Activated T-cell treated with anti-CD3 and anti-CD28 coated beads for 24 hours (primary cell): ENCODE data around the gene APOB.

Experiments used
- DNase-seq: peaks from one replicate; pipeline ENCODE4 v3.0.0-alpha.2; 2020; ENCODE audit warnings: low read depth

APOB gene

DNA sequence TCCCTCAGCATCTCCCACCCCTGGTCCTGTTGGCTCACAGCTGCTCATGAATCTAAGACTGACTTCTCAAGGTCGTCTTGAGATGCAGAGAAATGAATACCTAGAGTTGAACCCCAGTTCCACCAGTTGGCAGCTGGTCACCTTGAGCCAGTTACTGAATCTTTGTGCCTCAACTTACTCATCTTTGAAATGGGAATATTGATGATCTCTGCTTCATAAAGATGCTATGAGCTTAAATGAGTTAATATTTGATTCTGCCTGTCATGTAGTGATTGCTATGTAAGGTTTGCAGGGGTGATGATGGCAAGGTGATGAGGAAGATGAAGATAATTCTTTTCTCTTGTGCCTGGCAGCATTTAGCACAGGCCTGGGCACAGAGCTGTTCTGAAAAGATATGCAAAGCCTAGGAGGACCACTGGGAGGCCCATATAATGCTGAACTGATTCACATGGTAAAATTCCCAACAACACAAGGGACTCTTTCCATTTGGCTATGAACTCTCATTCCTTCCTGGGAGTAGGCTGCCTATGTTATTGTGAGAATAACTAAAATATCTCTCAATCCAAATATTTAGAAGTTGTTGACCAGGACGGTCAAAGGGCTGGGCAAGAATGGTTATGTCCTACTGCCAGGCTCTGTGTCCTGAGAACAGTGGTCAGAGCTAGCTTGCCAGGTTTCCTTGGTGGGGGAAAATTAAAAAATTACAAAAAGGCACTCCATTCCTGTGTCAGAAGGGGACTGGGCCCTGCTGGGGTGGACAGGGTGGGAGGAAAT lies 70.9 kb downstream of the APOB start:
- DNase-seq, result no peak

DNA sequence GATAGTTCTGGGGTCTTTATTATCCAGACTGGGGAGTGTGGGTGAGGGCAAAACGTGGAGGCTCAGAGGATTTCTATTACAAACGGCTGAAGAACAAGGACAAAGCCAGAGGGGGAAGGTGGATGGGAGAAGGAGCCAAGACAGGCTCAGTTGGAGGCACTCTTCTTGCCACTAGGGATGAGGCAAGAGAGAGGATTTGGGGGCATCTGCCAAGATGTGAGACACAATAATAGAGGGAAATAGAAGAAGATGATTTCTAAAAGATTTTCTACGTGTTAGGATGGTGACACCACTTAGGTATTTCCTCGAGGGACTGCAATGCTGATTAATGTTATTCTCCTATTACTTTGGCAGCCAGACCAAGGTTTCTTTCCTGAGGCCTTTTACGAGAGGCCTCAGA lies 71.8 kb downstream of the APOB start:
- DNase-seq, result no peak

DNA sequence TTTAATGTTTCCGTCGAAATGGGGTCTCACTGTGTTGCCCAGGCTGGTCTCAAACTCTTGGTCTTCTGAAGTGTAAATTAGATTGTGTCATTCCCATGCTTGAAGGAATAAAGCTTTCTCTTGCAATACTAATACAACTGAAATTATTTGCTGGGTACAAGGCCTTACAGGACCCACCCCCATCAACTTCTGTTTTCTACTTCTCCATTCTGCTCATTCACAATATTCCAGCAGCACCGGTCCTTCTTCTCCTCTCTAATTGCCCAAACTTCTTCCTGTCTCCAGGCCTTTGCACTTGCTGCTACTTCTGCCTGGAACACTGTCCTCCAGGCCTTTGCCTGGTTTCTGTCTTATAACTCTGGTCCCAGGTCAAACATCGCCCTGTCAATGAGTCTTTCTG lies 73.8 kb downstream of the APOB start:
- no peak for DNase-seq

DNA sequence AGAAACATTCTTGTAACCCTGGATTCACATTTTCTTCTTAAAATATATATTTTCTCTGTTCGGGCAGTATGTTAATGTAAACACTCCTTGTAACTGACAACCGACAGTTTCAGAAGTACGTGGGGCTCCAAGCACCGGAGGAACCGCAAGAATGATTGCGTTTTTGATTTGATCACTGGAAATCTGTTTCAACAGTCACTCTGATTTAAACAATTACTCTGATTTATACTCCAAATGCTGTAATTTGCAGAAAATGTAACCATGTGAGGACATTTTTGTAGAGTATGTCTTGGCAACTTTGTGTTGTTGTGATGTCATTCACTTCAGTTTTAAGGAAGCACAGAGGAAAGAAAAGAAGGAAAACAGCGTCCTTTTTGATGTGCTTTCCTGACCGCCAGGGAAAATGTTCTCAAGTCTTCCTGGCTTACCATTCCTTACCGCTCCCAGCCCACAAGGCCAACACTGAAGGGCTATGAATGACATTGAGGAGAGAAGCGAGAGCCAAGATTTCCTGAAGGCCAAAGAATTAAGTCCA lies 77.7 kb downstream of the APOB start:
- no peak for DNase-seq

DNA sequence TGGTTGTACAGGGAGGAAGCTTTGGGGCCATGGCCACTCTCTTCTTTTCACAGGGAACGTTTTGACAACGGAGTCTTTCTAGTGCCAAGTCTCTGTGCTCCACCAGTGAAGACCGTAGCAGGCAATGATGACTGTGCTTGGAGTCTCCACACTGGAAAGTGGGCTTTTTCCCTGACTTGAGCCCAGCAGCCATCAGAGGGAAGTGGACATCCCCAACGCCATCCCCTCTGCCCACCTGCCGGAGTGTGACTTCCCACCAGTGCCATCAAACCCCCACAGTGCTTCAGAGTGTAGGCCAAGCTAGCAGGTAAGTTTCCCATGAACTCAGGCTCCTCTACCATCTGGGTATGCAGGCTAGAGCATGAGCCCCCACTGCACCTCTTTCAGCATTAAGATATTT lies 78.7 kb downstream of the APOB start:
- DNase-seq, result no peak

DNA sequence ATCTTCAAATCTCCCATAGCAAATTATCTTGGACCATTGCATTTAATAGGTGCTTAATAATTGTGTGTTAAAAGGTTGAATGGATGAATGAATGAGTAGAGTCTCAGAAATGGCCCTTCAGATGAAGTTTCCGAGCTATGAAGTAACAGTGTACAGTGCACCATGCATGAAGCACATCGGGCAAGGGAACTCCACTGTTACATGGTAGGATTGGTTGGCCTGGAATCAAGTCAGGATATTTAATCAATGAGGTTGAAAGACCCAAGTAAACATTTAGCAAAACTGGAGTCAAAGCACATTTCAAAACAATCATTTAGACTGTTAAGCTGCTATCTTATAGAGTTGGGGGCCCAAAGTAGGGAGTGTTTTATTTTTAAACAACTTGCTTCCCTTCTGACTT lies 80.0 kb downstream of the APOB start:
- no peak for DNase-seq

DNA sequence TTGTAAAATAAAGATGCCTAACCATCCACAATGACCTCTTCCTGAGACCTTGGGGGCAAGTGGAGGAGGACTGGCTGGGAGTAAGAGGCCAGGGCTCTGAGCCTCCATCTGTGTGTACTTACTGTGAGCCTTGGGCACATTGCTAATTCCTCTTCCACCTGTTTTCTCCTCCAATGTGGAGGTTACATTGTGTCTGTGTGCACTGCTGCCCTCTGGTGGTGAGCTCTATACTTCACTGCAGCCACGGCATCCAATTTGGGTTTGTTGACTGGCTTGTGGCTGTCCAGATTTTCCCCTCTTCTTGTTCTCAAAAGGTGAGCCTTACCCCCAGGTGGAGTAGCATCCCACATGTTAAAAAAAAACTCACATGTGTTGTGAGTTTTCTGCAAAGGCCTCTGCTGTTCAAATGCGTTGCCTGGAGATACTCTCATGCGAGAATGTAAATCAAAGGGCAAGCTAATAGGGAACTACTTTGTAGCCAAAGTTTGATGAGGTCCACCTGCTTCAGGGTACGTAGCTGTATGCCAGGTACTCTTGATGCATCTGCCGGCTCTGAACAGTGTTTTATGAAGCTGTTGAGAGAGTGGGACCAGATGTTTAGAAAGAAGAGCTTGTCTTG lies 80.8 kb downstream of the APOB start:
- DNase-seq, result peak; percentile 53

DNA sequence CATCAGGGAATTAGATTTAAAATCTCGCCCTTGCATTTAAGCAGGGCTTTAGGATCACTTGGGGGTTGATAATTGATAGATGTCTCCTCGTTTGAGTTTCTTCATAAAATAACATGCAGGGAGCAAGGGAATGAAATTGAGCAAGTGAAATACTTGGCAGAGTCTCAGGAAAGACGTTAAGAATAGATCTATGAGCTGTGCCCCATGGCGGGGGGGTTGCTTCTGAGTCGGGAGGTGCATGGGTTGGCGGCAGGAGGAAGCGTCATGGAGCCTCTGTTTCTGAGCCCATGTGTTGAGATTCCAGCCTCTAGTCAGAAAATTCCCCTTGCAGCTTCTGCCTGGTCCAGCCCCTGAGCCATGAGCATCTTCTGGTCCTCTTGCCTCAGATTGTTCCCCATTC lies 82.0 kb downstream of the APOB start:
- DNase-seq, result no peak

DNA sequence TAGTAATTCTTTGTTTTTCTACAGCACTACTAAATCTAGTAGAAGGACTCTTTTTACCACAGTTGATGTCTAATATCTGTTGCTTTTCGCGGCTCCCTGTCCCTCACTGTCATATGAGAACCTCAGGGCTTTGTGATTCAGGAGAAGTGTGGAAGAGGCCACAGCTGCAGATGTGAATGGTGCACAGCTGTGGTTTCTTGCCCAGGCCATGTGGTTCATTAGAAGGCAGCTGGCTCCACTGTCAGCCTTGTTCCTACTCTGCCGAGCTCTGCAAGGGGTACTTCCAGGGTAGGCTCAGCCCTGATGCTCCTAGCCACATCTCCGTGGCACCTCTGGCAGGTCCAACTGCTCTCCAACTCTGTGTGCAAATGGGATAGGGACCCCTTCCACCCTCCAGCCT lies 83.9 kb downstream of the APOB start:
- no peak for DNase-seq

DNA sequence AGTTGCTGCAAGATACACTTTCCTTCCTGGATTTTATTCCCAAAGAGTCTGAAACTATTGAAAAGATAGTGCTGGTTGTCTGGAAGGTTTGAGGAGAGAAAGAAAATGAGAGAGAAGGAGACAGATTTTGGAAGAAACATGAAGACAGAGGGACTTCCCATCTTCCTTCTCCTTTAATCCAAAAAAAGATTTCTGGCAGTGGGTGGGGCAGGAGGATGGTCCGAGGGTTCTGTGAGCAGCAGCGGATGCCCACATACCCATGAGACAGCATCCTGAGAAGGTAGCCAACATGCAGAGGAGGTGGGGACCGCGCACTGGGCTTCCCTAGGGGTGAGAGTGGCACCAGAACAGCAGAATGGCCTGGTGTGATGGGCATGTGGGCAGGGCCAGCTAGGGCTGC lies 84.6 kb downstream of the APOB start:
- DNase-seq, result no peak

DNA sequence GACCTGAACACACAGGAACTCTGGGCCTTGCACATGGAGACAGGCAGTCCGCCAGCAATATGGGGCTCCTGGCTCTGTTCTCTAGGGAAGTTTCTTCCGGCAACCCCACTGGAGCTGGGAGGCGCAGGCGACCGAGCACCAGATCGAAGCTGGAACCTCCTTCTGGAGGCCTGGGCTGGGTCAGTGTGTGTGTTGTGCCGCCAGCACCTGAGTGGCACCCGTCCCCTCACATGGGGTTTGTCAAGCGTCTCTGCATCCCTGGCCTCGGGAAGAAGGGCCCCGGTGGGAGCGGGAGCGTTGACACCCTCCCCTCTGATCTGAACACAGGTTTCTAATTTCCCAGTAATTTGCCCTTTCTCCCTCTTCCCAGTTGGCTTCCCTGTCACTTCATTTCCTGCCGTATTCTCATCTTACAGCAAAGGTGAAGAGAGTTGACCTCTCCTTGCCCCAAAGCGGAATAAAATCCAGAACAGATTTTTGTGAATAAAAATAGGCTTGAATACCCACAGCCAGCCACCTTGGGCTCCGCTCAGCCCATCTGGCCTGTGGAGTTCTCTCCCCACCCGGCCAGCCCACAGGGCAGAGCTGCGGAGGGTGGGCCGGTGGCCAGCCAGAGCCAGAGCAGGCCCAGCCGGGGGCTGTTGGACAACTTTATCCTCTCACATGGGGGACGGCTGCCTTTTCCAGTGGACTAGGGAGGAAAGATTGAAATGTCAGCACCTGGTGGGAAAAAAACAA lies 85.9 kb downstream of the APOB start:
- no peak for DNase-seq

DNA sequence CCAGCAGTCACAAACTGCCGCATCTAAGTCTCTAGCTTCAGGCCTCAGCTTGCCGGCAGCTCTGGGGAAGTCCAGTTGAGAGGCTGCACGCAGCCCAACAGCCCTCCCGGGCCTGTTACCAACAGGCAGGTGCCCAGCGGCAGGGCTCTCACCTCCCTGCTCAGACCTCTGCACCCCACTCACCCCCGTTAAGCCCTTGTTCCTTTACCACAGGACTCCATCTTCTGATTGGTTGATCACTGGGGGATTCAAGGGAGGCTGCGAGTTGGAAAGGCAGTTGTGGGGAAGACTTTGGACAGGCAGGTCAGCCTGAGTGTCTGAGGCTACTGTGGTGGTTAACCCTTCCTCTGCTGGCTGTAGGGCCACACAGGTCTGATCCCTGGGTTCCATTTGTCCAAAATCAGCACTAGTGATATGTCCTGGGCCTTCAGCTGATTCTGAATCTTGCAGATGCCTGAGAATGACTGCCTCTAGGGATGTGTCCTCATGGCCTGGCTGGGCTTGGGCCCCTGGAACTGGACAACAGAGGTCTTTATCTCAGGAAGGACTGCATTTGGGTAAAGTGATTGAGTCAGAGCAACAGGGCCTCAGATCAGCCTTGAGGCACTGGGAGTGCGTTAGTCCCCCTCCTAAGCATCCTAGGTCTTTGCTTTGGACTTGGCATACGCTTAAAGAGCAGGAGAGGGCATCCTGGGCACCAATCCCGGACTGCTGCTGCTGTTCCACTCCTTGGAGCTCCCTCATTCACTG lies 88.4 kb downstream of the APOB start:
- DNase-seq, result no peak

DNA sequence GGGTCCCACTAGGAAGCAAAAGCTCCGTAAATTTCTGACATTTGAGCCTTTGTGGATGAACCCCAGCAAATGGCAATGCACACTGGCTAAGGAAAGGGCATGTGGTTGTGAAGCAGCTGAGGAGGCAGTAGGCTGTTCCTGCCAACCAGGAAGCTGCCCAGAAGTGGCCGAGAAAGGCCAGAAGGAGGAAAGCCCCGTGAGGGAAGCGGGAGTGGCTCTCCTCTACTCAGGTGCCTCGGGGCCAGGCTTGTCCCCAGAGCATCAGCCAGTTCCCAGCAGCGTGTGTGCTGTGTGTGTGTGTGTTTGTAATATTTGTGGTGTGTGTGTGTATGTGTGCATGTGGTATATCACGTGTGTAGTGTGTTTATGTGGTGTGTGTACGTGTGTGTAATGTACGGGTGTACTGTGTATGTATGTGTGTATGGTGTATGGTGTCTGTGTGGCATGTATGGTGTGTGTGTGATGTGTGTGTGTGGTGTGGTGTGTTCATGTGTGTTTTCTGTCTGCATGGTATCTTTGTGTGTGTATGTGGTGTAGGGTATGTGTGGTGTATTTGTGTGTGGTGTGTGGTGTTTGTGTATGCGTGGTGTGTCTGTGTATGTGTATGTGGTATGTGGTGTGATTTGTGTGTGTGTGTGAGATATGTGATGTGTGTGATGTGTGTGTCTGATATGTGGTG lies 90.6 kb downstream of the APOB start:
- no peak for DNase-seq
